ENCODE results near the gene RAB15.

The RAB15 gene

GRCh38 chr14:64910847-64911495, 61.2 kb downstream of the RAB15 start:
- DNase-seq (ENCODE audit: extremely low read depth, low read depth), result no peak
- TF ChIP-seq CTCF (IDR thresholded peaks at IDR 0.05; ENCODE audit: low read depth, low read length), result peak; percentile 67

- DNase-seq (ENCODE audit: extremely low read depth, low read depth), result no peak
- TF ChIP-seq CTCF (IDR thresholded peaks at IDR 0.05; ENCODE audit: low read depth, low read length), result no peak
Observed at GRCh38 chr14:64906022-64906421, 66.1 kb downstream of the RAB15 start.

DNA sequence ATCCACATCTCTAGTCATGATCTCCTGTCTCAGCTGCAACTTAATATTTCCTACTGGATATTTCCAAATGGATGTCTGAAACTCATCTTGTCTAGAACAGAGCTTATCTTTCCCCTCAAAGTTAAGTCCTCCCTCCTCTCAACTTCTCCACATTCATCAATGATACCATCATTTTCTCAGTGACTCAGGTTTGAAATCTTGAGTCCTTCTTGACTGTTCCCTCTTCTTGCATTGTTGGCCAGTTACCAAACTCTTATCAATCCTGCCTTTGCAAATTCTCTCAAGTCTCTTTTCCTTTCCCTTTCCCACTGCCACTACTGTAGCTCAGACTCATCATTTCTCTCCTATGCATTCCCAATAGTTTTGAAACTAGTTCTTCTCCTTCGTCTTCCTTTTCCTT, 72.2 kb downstream of the RAB15 start:
- no peak for DNase-seq (ENCODE audit: extremely low read depth, low read depth)
- TF ChIP-seq CTCF (IDR thresholded peaks at IDR 0.05; ENCODE audit: low read depth, low read length), result no peak
